Activated effector memory CD4-positive, alpha-beta T cell treated with Interleukin-2 at 50 U/mL for 16 hours (primary cell): Measurements from ENCODE around the gene SAP130.
"Not testable (repeated sequence)": the region's sequence is repeated elsewhere in the genome, so short reads cannot be mapped to it uniquely, and the experiment has no call there.

Experiments used
- DNase-seq: peaks from one replicate; pipeline ENCODE4 v3.0.0-alpha.2; 2020

SAP130 gene

DNA sequence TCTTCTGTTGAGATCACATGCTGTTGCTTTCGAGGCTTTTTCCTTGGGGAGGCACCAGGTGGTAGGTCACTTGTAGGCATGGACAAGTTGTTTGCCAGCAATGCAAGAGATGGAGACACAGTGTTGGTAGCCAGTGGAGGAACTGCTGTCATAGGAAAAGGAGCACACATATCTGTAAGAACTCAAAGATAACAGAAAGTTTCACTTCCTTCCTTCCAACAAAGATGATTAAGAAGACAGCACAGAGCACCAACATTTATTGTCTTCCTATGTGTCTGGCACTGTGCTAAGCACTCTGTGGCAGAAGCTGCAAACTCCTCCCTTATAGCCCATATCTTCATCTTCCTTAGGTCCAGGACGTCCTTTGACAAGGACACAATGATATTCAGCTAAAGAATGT, 77.6 kb downstream of the SAP130 start:
- DNase-seq, result no peak

DNA sequence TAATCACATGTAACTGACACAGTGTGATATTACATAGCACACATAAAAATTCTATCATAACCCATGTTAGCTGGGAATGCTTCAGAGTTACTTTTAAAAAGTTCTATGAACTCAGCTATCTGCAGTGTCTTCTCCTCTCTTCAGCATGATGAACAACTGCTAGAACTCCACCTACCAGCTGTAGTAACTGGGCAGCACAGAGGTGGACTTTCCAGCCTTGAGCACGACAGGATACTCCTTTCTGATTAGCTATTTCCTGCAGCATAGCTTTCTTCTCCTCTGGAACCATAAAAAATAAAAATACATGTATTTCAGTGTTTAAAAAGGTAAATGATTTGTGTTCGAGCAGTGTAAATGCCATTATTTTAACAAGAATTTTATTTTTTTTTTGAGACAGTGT, 82.6 kb downstream of the SAP130 start:
- DNase-seq, result no peak

DNA sequence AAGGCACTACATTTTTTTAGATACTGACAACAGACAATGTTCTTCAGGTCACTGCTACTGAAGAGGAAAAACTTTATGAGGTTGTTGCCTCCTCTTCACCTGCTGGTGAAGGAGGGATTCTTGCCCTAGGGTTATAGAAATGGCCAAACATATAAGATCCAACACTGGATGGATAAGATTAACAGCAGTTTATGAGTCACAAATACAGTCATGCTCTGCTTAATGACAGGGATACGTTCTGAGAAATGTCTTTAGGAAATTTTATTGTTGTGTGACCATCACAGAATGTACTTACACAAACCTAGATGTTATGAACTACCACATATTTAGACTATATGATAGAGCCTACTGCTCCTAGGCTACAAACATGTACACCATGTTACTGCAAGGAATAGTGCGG, 84.7 kb downstream of the SAP130 start:
- no peak for DNase-seq

DNA sequence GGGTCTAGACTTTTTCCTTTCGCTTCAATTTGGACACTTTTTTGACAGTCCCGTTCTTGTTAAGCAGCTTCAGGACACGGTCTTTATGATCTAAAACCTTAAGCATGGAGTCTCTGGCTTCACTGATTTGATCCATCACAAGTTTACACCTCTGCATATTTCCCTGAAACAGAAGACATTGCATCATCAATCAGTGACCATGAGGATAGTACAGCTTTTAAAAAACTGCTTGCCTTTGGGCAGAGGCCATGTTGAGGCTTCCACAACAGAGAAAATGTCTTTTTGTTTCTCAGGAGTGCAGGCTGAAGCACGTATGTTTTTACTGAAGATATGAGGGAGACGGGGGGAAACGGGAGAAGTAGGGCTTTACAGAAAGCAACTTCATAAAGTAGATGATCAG, 85.9 kb downstream of the SAP130 start:
- no peak for DNase-seq

DNA sequence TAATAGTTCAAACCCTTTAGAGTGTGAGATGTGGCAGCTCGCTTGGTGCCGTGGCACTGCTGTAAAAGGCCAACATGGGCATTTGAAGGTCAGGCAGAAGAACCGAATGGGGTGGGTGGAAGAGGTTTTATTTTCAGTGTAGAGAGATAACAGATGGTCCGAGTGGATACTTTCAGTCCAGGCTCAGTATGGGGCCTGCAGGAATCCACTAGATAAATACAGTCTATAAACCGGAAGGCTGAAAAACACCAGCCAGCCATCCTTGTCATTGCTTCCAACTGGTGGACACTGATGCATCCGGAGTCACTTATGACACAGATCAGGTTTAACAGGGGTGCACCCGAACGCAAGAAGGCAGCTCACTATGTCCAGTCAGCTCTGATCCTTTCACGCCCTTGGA, 86.4 kb downstream of the SAP130 start:
- no peak for DNase-seq

DNA sequence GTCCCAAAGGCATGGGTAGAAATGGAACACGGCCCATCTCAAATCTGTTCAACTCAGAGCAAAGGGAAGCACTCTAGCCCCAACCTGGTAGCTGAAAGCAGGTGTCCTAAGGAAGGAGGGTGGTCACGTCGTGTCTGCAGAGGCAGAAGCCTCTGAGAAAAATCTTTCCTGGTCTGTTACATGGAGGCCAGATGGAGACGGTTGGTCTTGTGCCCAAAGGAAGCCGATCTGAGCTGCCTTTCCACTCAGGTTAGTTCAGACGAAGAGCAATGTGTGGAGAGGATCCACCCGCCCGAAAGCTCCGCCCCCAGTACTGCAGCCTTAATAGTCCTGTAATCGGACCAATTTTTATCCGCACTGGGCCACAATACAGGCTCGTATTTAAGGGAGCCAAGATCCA, 87.2 kb downstream of the SAP130 start:
- no peak for DNase-seq

DNA sequence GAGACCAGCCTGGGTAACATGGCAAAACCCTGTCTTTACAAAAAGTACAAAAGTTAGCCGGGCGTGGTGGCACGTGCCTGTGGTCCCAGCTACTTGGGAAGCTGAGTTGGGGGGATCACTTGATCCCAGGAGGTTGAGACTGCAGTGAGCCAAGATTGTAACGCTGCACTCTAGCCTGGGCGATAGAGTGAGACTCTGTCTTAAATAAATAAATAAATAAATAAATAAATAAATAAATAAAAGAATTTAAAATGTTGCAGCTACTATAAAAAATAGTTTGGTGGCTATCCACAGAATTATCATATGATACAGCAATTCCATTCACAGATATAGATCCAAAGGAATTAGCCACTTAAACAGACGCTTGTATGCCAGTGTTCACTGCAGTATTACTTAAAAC, 92.5 kb downstream of the SAP130 start:
- DNase-seq, result no peak

DNA sequence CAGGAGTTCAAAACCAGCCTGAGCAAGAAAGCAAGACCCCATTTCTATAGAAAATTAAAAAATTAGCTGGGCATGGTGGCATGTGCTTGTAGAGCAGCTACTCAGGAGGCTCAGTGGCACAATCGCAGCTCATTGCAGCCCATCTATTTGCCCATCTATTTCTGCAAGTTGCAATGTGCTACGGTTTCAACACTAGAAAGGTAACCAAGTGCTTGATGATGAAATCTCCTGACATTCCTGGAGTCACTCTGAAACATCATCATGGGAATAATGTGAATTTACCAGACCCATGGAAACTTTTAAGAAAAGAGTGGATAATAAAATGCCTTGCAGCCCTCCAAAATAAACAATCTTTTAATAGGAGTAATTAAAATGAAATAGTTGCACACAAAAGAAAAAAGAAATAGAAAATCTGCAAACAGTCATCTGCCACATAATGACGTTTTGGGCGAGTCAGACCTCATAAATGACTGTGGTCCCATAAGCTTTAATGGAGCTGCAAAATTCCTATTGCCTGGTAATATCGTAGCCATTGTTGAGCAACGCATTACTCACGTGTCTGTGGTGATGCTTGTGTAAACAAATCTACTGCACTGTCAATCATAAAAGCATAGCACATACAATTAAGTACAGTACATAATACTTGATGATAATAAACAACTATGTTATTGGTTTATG, 95.5 kb downstream of the SAP130 start:
- no peak for DNase-seq

DNA sequence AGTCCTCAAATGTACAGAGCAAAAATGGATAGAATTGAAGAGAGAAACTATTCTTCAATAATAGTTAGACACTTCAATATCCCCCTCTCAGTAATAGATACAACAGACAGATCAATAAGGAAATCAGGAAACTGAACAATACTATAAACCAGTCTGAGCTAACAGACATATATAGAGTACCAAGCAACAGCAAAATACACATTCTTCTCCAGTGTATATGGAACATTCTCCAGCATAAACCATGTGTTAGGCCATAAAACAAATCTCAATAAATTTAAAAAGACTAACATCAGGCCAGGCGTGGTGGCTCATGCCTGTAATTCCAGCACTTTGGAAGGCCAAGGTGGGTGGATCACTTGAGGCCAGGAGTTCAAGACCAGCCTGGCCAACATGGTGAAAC, 98.4 kb downstream of the SAP130 start:
- DNase-seq, result no peak

DNA sequence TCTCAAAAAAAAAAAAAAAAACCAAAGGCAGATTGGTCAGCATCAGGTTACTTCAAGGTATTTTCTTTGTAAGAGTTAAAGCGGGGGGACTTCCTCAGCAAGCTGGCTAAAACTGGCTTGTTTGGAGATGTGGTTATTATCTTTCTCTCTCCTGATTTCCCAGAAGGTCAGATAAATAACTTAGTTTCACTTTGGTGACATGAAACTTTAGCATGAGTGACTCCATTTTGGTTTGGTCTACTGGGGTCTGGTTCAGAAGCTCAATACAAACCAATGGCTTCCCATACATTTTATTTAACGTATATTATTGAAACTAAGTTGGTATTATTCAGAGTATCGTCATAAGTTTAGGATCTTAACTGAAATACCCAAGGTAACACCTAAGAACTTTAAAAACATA, 100.5 kb downstream of the SAP130 start:
- no peak for DNase-seq

DNA sequence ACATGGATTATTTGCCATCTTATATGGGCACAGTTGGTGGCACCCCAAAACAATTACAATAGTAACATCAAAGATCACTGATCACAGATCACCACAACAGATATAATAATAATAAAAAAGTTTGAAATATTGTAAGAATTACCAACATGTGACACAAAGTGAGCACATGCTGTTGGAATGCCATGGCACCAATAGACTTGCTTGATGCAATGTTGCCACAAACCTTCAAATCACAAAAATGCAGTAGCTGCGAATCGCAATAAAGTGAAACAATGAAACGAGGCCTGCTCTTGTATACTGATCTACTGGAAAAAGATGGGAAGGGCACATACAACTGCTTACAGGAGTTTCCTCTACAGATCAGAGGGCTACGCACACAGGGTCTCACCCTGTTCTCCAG, 109.9 kb downstream of the SAP130 start:
- DNase-seq, result no peak

DNA sequence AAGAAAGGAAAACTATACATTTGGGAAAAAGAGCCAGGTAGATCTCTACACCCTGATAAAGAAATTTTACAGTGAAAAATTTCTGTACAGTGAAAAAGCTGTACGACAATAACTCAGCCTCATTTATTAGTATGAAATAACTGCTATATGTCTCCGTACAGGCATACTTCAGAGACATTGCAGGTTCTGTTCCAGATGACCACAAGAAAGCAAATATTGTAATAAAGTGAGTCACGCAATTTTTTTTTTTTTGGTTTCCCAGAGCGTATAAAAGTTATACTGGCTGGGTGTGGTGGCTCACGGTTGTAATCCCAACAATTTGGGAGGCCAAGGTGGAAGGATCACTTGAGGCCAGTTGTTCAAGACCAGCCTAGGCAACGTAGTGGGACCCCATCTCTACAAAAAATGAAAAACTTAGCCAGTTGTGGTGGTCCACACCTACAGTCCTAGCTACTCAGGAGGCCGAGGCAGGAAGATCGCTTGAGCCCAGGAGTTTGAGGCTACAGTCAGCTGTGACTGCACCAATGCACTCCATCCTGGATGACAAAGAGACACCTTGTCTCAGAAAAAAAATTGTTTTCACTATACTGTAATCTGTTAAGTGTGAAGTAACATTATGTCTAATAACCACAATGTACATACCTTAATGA, 113.9 kb downstream of the SAP130 start:
- no peak for DNase-seq

DNA sequence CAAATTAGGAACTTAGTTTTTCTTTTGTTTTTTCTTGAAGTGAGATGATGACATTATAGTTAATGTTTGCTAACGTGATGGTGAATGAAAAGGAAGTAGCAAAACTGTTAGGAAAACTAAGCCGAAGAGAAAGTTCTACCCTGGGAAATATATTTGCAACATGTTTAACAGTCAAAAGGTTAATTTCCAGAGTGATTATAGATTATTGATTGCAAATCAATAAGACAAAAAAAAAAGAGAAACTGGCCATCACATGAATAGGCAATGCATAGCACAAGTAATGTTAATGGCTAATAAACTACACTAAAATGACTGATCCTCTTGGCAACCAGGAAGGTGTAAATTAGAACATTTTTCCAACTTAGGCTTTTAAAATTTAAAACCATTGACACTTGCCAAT, 116.1 kb downstream of the SAP130 start:
- no peak for DNase-seq

DNA sequence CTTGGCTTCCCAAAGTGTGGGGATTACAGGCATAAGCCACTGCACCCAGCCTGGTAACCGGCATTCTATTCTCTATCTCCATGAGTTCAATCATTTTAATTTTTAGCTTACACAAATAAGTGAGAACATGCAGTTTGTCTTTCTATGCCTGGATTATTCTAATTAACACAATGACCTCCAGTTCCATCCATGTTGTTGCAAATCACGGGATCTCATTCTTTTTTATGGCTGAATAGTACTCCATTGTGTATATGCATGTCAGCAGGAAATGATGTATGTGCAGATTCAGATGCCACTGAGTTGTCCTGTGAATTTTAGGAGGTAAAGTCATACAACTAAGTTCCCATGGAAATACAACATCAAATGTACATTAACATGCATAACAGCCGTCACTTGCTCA, 117.4 kb downstream of the SAP130 start:
- no peak for DNase-seq

DNA sequence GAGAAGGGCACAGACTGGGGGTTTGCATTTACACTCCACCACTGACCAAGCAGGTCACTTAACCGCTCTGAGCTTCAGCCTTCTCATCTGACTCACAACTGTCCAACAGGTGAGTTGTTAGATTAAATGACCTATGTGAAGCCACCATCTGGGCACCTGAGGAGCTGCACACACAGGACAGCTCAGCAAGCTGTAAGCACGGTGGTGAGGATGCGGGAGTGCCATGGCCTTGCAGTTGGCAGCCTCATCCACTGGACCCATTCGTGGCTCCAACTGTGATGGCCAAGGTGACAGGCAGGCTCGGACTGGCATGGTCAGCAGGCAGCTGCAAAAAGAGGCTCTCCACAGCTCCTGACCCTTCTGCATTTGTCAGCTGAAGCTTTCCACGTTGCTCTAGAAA, 118.8 kb downstream of the SAP130 start:
- DNase-seq, result no peak

DNA sequence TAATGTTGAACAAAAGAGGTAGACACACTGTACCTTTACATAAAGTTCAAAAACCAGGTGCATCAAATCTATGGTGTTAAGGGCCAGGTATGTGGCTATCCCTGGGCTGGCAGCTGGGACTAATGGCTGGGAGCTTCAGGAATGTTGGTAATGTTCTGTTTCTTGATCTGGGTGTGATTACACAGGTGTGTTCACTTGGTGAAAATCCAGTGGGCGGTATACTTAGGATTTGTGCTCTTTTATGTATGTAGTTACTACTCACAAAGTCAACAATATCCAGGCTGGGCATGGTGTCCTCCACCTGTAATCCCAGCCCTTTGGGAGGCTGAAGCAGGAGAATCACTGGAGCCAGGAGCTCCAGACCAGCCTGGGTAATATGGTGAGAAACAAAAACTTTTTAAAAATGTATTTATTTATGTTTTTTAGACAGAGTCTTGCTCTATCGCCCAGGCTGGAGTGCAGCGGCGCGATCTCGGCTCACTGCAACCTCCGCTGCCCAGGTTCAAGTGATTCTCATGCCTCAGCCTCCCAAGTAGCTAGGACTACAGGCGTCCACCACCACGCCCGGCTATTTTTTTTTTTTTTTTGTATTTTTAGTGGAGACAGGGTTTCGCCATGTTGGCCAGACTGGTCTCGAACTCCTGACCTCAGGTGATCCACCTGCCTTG, 120.0 kb downstream of the SAP130 start:
- not testable (repeated sequence) for DNase-seq

DNA sequence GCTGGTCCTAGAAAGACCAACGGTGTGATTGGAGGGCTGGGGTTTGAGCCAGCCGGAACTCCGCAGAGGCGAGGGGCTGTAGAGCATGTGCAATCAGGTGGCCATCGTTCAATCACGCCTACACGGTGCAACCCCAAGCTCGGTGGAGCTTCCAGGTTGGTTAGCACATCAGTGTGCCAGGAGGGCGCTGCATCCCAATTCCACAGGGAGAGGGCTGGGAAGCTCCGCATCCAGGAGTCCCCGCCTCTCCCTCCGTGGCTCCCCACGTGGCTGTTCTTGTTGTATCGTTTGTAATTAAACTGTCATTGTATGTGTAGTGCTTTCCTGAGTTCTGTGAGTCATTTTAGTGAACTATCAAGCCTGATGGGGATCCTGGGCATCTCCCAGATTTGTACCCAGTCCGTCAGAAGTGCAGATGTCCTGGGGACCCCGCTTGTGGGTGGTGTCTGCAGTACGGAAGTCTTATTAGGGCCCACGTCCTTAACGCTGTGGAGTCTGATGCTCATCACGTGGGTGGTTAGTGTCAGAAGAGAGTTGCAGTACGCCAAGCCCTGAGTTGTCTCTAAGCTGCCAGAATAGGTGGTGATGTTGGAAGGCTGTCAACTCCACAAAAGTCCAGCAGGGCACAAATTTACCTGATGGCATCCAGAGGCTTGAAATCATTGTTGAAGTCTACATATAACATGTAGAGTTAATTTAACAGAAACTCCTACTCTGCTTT, 121.5 kb downstream of the SAP130 start:
- DNase-seq, result no peak

DNA sequence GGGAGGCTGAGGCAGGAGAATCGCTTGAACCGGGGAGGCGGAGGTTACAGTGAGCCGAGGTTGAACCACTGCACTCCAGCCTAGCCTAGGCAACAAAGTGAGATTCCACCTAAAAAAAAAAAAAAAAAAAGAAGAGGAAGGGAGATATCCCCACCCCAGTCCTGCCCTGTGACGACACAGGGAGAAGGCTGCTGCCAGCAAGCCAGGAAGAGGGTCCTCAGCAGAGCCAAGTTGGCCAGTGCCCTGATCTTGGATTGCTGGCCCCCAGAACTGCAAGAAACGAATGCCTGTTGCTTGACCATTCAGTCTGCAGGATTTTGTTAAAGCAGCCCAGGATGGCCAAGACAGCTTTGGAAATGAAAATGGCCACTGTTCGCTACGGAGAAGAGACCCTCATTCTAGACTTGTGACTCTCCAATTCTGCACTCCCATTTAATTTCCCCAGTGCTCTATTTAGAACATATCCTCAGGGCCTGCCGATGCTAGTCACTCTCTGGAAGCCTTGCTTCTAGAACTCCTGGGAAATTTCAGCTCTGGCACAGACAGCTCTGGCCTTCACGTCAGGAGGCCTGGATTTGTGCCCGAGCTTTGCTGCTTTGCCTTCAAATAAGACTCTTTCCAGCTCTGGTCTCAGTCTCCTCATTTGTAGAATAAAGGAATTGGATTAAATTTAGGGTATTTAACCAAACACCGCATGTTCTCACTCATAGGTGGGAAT, 126.4 kb downstream of the SAP130 start:
- no peak for DNase-seq

DNA sequence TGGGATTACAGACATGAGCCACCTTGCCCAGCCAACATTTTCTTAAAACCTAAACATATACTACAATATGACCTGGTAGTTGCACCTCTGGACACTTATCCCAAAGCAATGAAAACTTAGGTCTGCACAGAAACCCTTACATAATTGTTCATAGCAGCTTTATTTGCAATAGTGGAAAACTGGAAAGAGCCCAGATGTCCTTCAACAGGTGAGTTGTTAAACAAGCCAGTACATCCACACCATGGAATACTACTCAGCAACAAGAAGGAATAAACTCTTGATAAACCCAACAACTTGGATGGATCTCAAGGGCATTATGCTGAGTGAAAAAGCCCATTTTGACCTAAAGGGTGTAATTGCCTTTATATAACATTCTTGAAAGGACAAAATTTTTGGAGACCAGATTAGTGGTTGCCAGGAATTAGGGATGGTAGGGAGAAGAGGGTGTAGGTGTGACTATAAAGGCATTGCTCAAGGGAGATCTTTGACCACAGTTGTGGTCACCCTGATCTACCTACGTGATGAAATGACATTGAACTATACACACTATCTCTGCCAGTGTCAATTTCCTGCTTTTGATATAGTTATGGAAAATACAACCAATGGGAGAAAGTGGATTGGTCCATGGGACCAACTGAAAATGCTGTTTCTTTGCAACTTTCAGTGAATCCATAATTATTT, 130.2 kb downstream of the SAP130 start:
- DNase-seq, result no peak

DNA sequence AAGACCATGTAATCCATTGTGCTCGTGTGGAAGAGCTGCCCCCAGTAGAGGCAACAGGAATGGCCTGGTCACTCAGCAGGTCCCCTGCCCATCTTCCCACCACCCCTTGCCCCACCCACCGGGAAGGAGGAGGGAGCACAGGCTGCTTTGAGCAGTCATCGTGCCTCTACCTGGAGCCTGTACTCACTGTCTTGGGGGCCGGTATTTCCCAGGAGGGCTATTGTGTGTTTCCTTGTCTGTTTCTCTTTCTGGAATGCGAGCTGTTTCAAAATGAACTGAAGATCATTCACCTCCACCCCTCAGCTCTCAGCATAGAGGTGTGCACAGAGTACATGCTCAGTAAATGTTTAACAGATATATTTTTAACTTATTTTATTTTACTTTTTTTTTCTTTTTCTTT, 134.4 kb downstream of the SAP130 start:
- no peak for DNase-seq

DNA sequence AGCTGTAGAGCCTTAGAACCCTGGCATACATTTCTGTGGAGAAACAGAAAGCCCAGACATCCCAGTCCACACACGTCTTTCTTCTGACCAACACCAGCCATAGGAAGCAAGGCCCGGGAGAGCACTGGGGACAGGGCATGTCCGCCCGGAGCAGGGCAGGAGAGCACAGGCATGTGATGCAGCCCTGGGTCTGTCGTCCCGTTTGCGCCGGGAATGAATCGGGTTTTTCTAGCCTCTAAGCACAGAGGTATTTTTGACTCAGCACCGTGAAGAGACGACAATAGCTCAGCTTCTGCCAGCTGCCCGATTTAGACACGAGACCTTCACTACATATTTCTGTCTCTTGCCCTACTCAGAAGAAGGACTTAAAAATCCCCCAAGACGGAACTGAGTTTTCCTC, 134.8 kb downstream of the SAP130 start:
- DNase-seq, result no peak

DNA sequence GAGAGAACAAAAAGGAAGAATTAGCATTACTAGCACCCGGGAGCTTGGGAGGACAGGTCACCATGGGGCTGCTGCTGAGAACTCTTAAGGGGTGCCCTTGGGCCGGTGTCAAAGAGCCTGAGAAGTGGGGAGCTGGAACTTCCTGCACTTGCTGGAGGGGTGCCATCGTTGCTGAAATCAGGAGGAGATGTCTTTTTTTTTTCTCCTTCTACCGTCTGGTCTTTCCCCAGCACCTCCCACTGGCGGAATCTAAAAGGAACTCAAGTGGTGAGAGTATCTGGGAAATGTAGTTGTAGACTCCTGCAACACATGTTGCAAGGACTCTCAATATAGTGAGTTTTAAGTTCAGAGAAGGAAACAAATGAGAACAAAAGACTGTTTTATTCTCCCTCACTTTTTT, 136.0 kb downstream of the SAP130 start:
- no peak for DNase-seq
